Gastrocnemius medialis (tissue), 4 donors: ENCODE results near the gene CSAD. TPM values are rescaled to one million over a fixed set of nuclear protein-coding genes. Genes with fewer than 3 reads are reported as not detected.
"Not testable (repeated sequence)": the region's sequence is repeated elsewhere in the genome, so short reads cannot be mapped to it uniquely, and the experiment has no call there.

Source experiments
- ATAC-seq, 2 donors: fragments of 150-250 bp; one replicate each; pipeline ENCODE4 v1.9.1; 2016
- DNase-seq, 2 donors: peaks; one replicate each; pipeline ENCODE4 v3.0.0-alpha.2; 2019
- H3K27ac ChIP-seq, 4 donors: fragments of 200-600 bp; sonication (generic); 1 replicate in 1 of 4; 2 replicates in 3 of 4; pipeline ENCODE4 v1.5.1; 2016 to 2018; ENCODE audit warnings: mild to moderate bottlenecking in 2 of 4, moderate library complexity in 1 of 4
- H3K27me3 ChIP-seq, 3 donors: fragments of 200-600 bp; sonication (generic) in 2 of 3; 1 replicate in 1 of 3; 2 replicates in 2 of 3; pipeline versions ENCODE4 v1.5.1 to v1.6.0; 2016 to 2019; ENCODE audit warnings: mild to moderate bottlenecking in 1 of 3, moderate library complexity in 1 of 3
- H3K36me3 ChIP-seq, 2 donors: fragments of 200-600 bp; sonication (generic) in 1 of 2; one replicate each; pipeline ENCODE4 v1.5.1; 2017 to 2018
- H3K4me1 ChIP-seq, 2 donors: fragments of 200-600 bp; sonication (generic) in 1 of 2; one replicate each; pipeline ENCODE4 v1.5.1; 2016 to 2017; ENCODE audit warnings: mild to moderate bottlenecking in 2 of 2
- H3K4me3 ChIP-seq, 4 donors: fragments of 200-600 bp; sonication (generic) in 3 of 4; 1 replicate in 1 of 4; 2 replicates in 3 of 4; pipeline ENCODE4 v1.5.1; 2016 to 2019; ENCODE audit warnings: mild to moderate bottlenecking in 2 of 4
- H3K9me3 ChIP-seq, 3 donors: fragments of 200-600 bp; sonication (generic) in 2 of 3; 1 replicate in 1 of 3; 2 replicates in 2 of 3; pipeline ENCODE4 v1.5.1; 2016 to 2019
- CTCF ChIP-seq, 5 experiments: fragments of 450-650 bp in 3 of 5; fragments of 200-600 bp in 2 of 5; sonication (generic) in 2 of 5; IDR thresholded peaks in 4 of 5; conservative IDR thresholded peaks in 1 of 5; 1 replicate in 4 of 5; 2 replicates in 1 of 5; pipeline ENCODE4 v1.5.1; 2016 to 2019; ENCODE audit warnings: antibody characterized with exemption in 5 of 5, mild to moderate bottlenecking in 3 of 5, moderate library complexity in 3 of 5
- POLR2A ChIP-seq, 2 donors: fragments of 450-650 bp; IDR thresholded peaks; one replicate each; pipeline ENCODE4 v1.6.1; 2017; ENCODE audit warnings: antibody characterized with exemption in 2 of 2, mild to moderate bottlenecking in 2 of 2, moderate library complexity in 2 of 2
- in situ Hi-C, 4 donors: fragments of 200-750 bp; cut with MboI; loops; one replicate each; pipeline versions ENCODE4 v1.15.0 to v1.8.0; 2017; ENCODE audit warnings: low sequenced_read_pairs in 4 of 4
- intact Hi-C: fragments of 100-400 bp; cut with DNase I; formaldehyde crosslinking; loops from one replicate; pipeline ENCODE4 v1.15.1; 2023; ENCODE audit warnings: low total_unique reads
- total RNA-seq, 4 donors: library from RNA; depleted of rRNA; stranded (reverse); fragments of >200 nt; gene quantifications; one replicate each; pipeline versions ENCODE4 v1.1.0 to v1.2.3, GENCODE V29; 2016

The CSAD gene
- total RNA-seq, 4 donors from 2014 or later = 0.68 to 14.9 (median 1.9) TPM

- intact Hi-C loops (loop anchor here (2.0 to 5.0 kb wide), 2 partner anchors 71 to 115 kb away; a partner anchor contains a TSS), in situ Hi-C loops (loop anchor here in 2 of 4 donors (10.0 to 25.0 kb wide), 2 partner anchors 117 to 120 kb away; partner anchors contain the start of gene TNS2 (in 1 of the 2))
- peak overlapping the region; percentile 63 to 95 (median 69) for H3K4me3 ChIP-seq
- H3K4me1 ChIP-seq = peaks cover 37% of the 10 kb centered on the region in 2 donors
- H3K9me3 ChIP-seq = no peaks in the 10 kb centered on the region
- TF ChIP-seq CTCF (IDR thresholded peaks at IDR 0.05 in 4 of 5, conservative IDR thresholded peaks at IDR 0.05 in 1 of 5) = no peak
- no peaks in the 10 kb centered on the region for H3K27me3 ChIP-seq
- DNase-seq = no peak
- H3K27ac ChIP-seq = peak overlapping the region; percentile 85 to 97 (median 91)
- no peak for ATAC-seq
- peaks cover 0 to 49% of the 10 kb centered on the region in 2 donors for H3K36me3 ChIP-seq
These were observed 1.2 kb upstream of the CSAD start for GRCh38 chr12:53181935-53182334.

GRCh38 chr12:53180931-53181645 lies 363 bp upstream of the CSAD start:
- in situ Hi-C loops (loop anchor here in 2 of 4 donors (10.0 to 25.0 kb wide), 2 partner anchors 116 to 119 kb away; partner anchors contain the start of gene TNS2 (in 1 of the 2)), intact Hi-C loops (loop anchor here (1.0 to 5.0 kb wide), 4 partner anchors 40 to 175 kb away; partner anchors contain the start of gene EIF4B)
- TF ChIP-seq POLR2A (IDR thresholded peaks at IDR 0.05) (no peak), CTCF (IDR thresholded peaks at IDR 0.05 in 4 of 5, conservative IDR thresholded peaks at IDR 0.05 in 1 of 5) (no peak)
- no peaks in the 10 kb centered on the region for H3K27me3 ChIP-seq
- ATAC-seq (peak; percentile 65 to 68), DNase-seq (peak; percentile 54 to 66)
- peak overlapping the region; percentile 63 to 95 (median 69) for H3K4me3 ChIP-seq
- peaks cover 37% of the 10 kb centered on the region in 2 donors for H3K4me1 ChIP-seq
- no peaks in the 10 kb centered on the region for H3K9me3 ChIP-seq
- peak overlapping the region; percentile 85 to 97 (median 91) for H3K27ac ChIP-seq
- H3K36me3 ChIP-seq = peaks cover 0 to 40% of the 10 kb centered on the region in 2 donors

GRCh38 chr12:53179687-53180219 lies 972 bp downstream of the CSAD start:
- no peaks in the 10 kb centered on the region for H3K27me3 ChIP-seq
- intact Hi-C loops (loop anchor here (1.0 to 5.0 kb wide), 4 partner anchors 42 to 173 kb away; partner anchors contain the start of gene EIF4B), in situ Hi-C loops (loop anchor here in 2 of 4 donors (10.0 to 25.0 kb wide), 2 partner anchors 115 to 117 kb away; partner anchors contain the start of gene TNS2 (in 1 of the 2))
- H3K9me3 ChIP-seq = no peaks in the 10 kb centered on the region
- ATAC-seq (peak; percentile 53 to 59), DNase-seq (no peak)
- peaks cover 0 to 27% of the 10 kb centered on the region in 2 donors for H3K36me3 ChIP-seq
- peak overlapping the region; percentile 85 to 97 (median 91) for H3K27ac ChIP-seq
- H3K4me1 ChIP-seq = peaks cover 34 to 37% of the 10 kb centered on the region in 2 donors
- no peak for TF ChIP-seq POLR2A (IDR thresholded peaks at IDR 0.05)
- TF ChIP-seq CTCF (IDR thresholded peaks at IDR 0.05 in 4 of 5, conservative IDR thresholded peaks at IDR 0.05 in 1 of 5) = no peak
- H3K4me3 ChIP-seq = peak overlapping the region; percentile 63 to 95 (median 69)

DNA sequence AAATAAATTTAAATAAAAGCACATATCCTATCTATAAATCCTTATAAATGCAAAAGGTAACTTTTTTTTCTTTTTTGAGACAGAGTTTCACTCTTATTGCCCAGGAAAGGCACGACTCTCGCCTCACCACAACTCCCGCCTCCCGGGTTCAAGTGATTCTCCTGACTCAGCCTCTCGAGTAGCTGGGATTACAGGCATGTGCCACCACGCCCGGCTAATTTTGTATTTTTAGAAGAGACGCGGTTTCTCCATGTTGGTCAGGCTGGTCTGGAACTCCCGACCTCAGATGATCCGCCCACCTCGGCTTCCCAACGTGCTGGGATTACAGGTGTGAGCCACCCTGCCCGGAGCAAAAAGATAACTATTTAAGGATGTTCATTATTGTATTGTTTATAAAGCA lies 1.9 kb downstream of the CSAD start:
- intact Hi-C loops, DNase-seq, ATAC-seq, H3K27me3 ChIP-seq, H3K4me3 ChIP-seq, H3K9me3 ChIP-seq: not testable (repeated sequence)
- in situ Hi-C loops = loop anchor here in 1 of 4 donors (25.0 kb wide), 1 partner anchor 117 kb away; the partner anchor contains the start of gene TNS2
- Histone ChIP-seq H3K4me1 (peaks cover 33 to 34% of the 10 kb centered on the region in 2 donors), H3K27ac (peak overlapping the region in 1 of 4 donors; percentile 97), H3K36me3 (peaks cover 0 to 19% of the 10 kb centered on the region in 2 donors)

DNA sequence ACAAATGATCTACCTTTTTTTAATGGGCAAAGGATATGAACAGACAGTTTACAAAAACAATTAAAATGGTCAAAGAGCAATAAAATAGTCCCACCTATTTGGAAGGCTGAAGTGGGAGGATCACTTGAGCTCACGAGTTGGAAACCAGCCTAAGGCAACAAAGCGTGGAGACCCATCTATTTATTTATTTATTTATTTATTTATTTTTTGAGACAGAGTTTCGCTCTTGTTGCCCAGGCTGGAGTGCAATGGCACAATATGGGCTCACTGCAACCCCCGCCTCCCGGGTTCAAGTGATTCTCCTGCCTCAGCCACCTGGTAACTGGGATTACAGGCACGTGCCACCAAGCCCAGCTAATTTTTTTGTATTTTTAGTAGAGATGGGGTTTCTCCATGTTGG lies 3.3 kb downstream of the CSAD start:
- DNase-seq, H3K36me3 ChIP-seq, H3K4me3 ChIP-seq, H3K27ac ChIP-seq, H3K9me3 ChIP-seq, ATAC-seq, H3K27me3 ChIP-seq, intact Hi-C loops: not testable (repeated sequence)
- in situ Hi-C loops = loop anchor here in 1 of 4 donors (25.0 kb wide), 1 partner anchor 115 kb away; the partner anchor contains the start of gene TNS2
- H3K4me1 ChIP-seq = peaks cover 20 to 21% of the 10 kb centered on the region in 2 donors
